ENCODE data around the gene POLK. TPM values are rescaled to one million over a fixed set of nuclear protein-coding genes. Genes with fewer than 3 reads are reported as not detected.
"Not testable (repeated sequence)": the region's sequence is repeated elsewhere in the genome, so short reads cannot be mapped to it uniquely, and the experiment has no call there.

The POLK gene
- total and polyA plus RNA-seq, 2 of the 4 experiments (the other 2 are of a cell fraction): 10.4 to 24.4 TPM

DNA sequence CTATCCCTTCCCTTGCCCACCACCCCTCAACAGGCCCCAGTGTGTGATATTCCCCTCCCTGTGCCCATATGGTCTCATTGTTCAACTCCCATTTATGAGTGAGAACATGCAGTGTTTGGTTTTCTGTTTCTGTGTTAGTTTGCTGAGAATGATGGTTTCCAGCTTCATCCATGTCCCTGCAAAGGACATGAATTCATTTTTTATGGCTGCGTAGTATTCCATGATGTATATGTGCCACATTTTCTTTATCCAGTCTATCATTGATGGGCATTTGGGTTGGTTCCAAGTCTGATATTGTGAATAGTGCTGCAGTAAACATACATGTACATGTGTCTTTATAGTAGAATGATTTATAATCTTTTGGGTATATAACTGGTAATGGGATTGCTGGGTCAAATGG is 49.0 kb downstream of the POLK start:
- H3K36me3 ChIP-seq (ENCODE audit: control insufficient read depth, insufficient read depth, low read length); H4K8ac ChIP-seq (ENCODE audit: low read depth in 2 of 2, low read length in 2 of 2); in situ Hi-C loops (cut with MboI; ENCODE audit: low sequenced_read_pairs); H2AFZ ChIP-seq (replicated peaks; ENCODE audit: low read length, poor library complexity); H3K23ac ChIP-seq (ENCODE audit: low read depth, low read length); H3K9me1 ChIP-seq (ENCODE audit: insufficient read depth, low read length); H4K20me1 ChIP-seq (ENCODE audit: insufficient read depth, low read length); H2BK15ac ChIP-seq (ENCODE audit: low read depth, low read length); H4K5ac ChIP-seq (ENCODE audit: low read depth, low read length); H3K9me3 ChIP-seq (ENCODE audit: control insufficient read depth, insufficient read depth, low read length); H4K91ac ChIP-seq (ENCODE audit: insufficient read depth, low read depth, low read length); H3K4me3 ChIP-seq (ENCODE audit: insufficient read depth, low read depth, low read length); H3K56ac ChIP-seq (ENCODE audit: extremely low read depth, insufficient read depth, low read length); DNase-seq; H2BK5ac ChIP-seq (ENCODE audit: low read depth, low read length, poor library complexity, severe bottlenecking); H3K14ac ChIP-seq (replicated peaks; ENCODE audit: low read depth, low read length); BruUV-seq (replicated peaks); H3K27me3 ChIP-seq (ENCODE audit: control insufficient read depth, insufficient read depth, low read length); dilution Hi-C loops (cut with HindIII; ENCODE audit: low sequenced_read_pairs, unreplicated experiment); ATAC-seq (ENCODE audit: low read depth); H3K4ac ChIP-seq (ENCODE audit: low read depth, low read length); H2BK20ac ChIP-seq (ENCODE audit: low read depth, low read length); H3K4me2 ChIP-seq (ENCODE audit: low read depth, low read length); H2AK9ac ChIP-seq (replicated peaks; ENCODE audit: low read depth, low read length, poor library complexity); H3K27ac ChIP-seq (ENCODE audit: insufficient read depth, low read length); POLR2A ChIA-PET (ENCODE audit: unreplicated experiment); H2AK5ac ChIP-seq (ENCODE audit: low read depth, low read length); H2BK120ac ChIP-seq (ENCODE audit: low read depth, low read length); intact Hi-C loops (cut with micrococcal nuclease); H3K4me1 ChIP-seq (ENCODE audit: control insufficient read depth, insufficient read depth, low read length); CTCF ChIA-PET; H3K18ac ChIP-seq (ENCODE audit: low read depth, low read length); H3K9ac ChIP-seq (ENCODE audit: low read depth, low read length): not testable (repeated sequence)
- H3K79me1 ChIP-seq (ENCODE audit: low read depth in 1 of 2, low read length in 2 of 2): peaks cover 8 to 20% of the 10 kb centered on the region in 2 experiments; a peak in 3 of 4 replicates
- WGBS, 2 experiments (ENCODE audit: extremely low coverage in 2 of 2, insufficient read length in 1 of 2): no CpG with 5 or more reads among the region's 1 CpG

GRCh38 chr5:75565991-75566709 is 54.5 kb downstream of the POLK start:
- H3K23ac ChIP-seq (ENCODE audit: low read depth, low read length); H3K4me1 ChIP-seq (ENCODE audit: control insufficient read depth, insufficient read depth, low read length); in situ Hi-C loops (cut with MboI; ENCODE audit: low sequenced_read_pairs); dilution Hi-C loops (cut with HindIII; ENCODE audit: low sequenced_read_pairs, unreplicated experiment); H3K27me3 ChIP-seq (ENCODE audit: control insufficient read depth, insufficient read depth, low read length); H3K18ac ChIP-seq (ENCODE audit: low read depth, low read length); H2BK20ac ChIP-seq (ENCODE audit: low read depth, low read length); H3K9me3 ChIP-seq (ENCODE audit: control insufficient read depth, insufficient read depth, low read length); H2BK15ac ChIP-seq (ENCODE audit: low read depth, low read length); POLR2A ChIA-PET (ENCODE audit: unreplicated experiment); H4K20me1 ChIP-seq (ENCODE audit: insufficient read depth, low read length); H3K56ac ChIP-seq (ENCODE audit: extremely low read depth, insufficient read depth, low read length); BruUV-seq (replicated peaks); ATAC-seq (ENCODE audit: low read depth); H4K5ac ChIP-seq (ENCODE audit: low read depth, low read length); H3K9me1 ChIP-seq (ENCODE audit: insufficient read depth, low read length); CTCF ChIA-PET; H3K9ac ChIP-seq (ENCODE audit: low read depth, low read length); H2AFZ ChIP-seq (replicated peaks; ENCODE audit: low read length, poor library complexity); H3K36me3 ChIP-seq (ENCODE audit: control insufficient read depth, insufficient read depth, low read length); H3K4me3 ChIP-seq (ENCODE audit: insufficient read depth, low read depth, low read length): not testable (repeated sequence)
- WGBS, 2 experiments (ENCODE audit: extremely low coverage in 2 of 2, insufficient read length in 1 of 2): 85% methylated on average over 6 of the region's 15 CpGs; no CpG with 5 or more reads in 1 of the 2 experiments
- H2BK5ac ChIP-seq (ENCODE audit: low read depth, low read length, poor library complexity, severe bottlenecking): peak overlapping the region; percentile 73
- peak overlapping the region in 1 of 2 experiments; percentile 41; a peak in 1 of 4 replicates for H4K8ac ChIP-seq (ENCODE audit: low read depth in 2 of 2, low read length in 2 of 2)
- intact Hi-C loops (cut with micrococcal nuclease): loop anchor here (2.0 kb wide), 1 partner anchor 55 kb away; the partner anchor contains the start of genes CERT1 and POLK
- peak; percentile 61 for DNase-seq
- H3K27ac ChIP-seq (ENCODE audit: insufficient read depth, low read length): peak overlapping the region; percentile 70
- H2BK120ac ChIP-seq (ENCODE audit: low read depth, low read length): peak overlapping the region; percentile 61
- H2AK9ac ChIP-seq (replicated peaks; ENCODE audit: low read depth, low read length, poor library complexity): peak overlapping the region; percentile 11
- peaks cover 6 to 39% of the 10 kb centered on the region in 2 experiments for H3K79me1 ChIP-seq (ENCODE audit: low read depth in 1 of 2, low read length in 2 of 2)
- peak overlapping the region; percentile 81 for H3K4me2 ChIP-seq (ENCODE audit: low read depth, low read length)
- H4K91ac ChIP-seq (ENCODE audit: insufficient read depth, low read depth, low read length): peak overlapping the region; percentile 64
- peak overlapping the region; percentile 3; the same call in 1 of the 2 replicates for H3K14ac ChIP-seq (replicated peaks; ENCODE audit: low read depth, low read length)
- peak overlapping the region; percentile 44 for H3K4ac ChIP-seq (ENCODE audit: low read depth, low read length)
- peak overlapping the region; percentile 59; the same call in 1 of the 2 replicates for H2AK5ac ChIP-seq (ENCODE audit: low read depth, low read length)
